Measurements from ENCODE around the gene NDC1. TPM values are rescaled to one million over a fixed set of nuclear protein-coding genes. Genes with fewer than 3 reads are reported as not detected.

Gene NDC1
- total RNA-seq, 1 donor from 2014 or later: 12.3 TPM

DNA sequence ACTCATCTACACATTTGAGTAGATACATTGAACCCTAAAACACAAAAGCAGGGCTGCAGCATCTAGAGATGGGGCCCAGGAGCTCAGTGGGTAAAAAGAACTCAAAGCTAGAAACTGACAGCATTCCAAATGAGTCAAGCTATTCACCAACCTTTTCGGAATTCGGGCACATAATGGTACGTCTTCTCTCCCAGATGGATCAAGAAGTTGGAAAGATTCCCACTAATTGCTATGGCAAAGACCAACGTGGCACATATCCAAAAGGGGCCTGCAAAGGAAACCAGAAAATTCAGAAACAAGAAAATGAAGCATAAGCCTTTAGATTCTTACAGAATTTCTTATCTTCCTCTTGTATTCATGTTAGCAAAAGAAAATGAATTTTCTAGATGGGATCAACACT, 33.1 kb upstream of the NDC1 start:
- no peak for DNase-seq (ENCODE audit: extremely low spot score in 2 of 2)
- Histone ChIP-seq H3K27me3 (no peaks in the 10 kb centered on the region), H3K4me1 (no peaks in the 10 kb centered on the region), H3K27ac (no peak overlapping the region), H3K36me3 (peaks cover 4 to 47% of the 10 kb centered on the region in 2 donors), H3K4me3 (no peak overlapping the region), H3K9me3 (no peaks in the 10 kb centered on the region)
- intact Hi-C loops (cut with DNase I): no loop called here
- TF ChIP-seq, protein P1, sequence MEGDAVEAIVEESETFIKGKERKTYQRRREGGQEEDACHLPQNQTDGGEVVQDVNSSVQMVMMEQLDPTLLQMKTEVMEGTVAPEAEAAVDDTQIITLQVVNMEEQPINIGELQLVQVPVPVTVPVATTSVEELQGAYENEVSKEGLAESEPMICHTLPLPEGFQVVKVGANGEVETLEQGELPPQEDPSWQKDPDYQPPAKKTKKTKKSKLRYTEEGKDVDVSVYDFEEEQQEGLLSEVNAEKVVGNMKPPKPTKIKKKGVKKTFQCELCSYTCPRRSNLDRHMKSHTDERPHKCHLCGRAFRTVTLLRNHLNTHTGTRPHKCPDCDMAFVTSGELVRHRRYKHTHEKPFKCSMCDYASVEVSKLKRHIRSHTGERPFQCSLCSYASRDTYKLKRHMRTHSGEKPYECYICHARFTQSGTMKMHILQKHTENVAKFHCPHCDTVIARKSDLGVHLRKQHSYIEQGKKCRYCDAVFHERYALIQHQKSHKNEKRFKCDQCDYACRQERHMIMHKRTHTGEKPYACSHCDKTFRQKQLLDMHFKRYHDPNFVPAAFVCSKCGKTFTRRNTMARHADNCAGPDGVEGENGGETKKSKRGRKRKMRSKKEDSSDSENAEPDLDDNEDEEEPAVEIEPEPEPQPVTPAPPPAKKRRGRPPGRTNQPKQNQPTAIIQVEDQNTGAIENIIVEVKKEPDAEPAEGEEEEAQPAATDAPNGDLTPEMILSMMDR (IDR thresholded peaks at IDR 0.05): no peak
- no peak for TF ChIP-seq POLR2A (IDR thresholded peaks at IDR 0.05)
- no peak for TF ChIP-seq POLR2AphosphoS5 (IDR thresholded peaks at IDR 0.05; ENCODE audit: insufficient read depth in 1 of 2, low read depth in 1 of 2)

DNA sequence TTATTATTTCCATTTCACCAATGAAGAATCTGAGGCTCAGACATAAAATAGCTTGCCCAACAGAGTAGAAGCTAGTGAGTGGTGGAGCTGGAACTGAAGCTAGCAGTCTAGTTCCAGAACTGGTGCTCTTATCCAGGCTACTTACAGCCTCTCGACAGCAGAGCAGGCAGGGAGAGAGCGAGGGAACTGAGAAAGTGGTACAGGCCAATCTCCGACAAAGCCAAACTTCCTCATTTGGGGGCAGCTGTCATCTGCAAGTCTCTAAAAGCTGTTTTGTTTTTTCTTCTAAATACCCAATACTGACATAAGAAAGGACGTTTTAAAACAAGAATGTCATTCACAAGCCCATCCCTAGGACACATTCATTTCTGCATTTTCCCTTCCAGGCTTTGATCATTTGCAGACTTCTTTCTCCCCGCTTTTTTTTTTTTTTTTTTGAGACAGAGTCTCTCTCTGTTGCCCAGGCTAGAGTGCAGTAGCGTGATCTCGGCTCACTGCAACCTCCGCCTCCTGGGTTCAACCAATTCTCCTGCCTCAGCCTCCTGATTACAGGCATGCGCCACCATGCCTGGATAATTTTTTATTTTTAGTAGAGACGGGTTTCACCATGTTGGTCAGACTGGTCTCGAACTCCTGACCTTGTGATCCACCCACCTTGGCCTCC, 31.5 kb upstream of the NDC1 start:
- H3K27me3 ChIP-seq: no peaks in the 10 kb centered on the region
- no peak for DNase-seq (ENCODE audit: extremely low spot score in 2 of 2)
- no peaks in the 10 kb centered on the region for H3K9me3 ChIP-seq
- H3K36me3 ChIP-seq: peaks cover 4 to 56% of the 10 kb centered on the region in 2 donors
- H3K4me1 ChIP-seq: no peaks in the 10 kb centered on the region
- TF ChIP-seq, protein P1 (IDR thresholded peaks at IDR 0.05): no peak
- no peak for TF ChIP-seq POLR2AphosphoS5 (IDR thresholded peaks at IDR 0.05; ENCODE audit: insufficient read depth in 1 of 2, low read depth in 1 of 2)
- TF ChIP-seq POLR2A (IDR thresholded peaks at IDR 0.05): no peak
- no peak overlapping the region for H3K27ac ChIP-seq
- no peak overlapping the region for H3K4me3 ChIP-seq
- intact Hi-C loops (cut with DNase I): no loop called here

DNA sequence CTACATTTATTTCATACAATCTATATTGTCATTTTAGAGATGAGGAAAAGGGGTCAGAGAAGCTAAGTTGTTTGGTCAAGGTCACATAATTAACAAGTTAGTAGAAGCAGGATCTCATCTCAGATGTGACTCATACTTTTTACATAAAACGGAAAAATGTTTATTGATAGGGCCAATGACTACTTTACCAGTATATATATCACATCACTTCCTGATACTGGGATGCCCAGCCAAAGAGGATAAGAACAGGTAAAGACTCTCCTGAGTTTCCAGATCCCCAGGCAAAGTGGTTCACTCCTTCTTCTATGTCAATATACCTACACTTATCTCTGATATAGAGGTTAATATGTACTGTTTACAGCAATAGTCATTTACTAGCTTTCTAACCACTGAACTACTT, 30.5 kb upstream of the NDC1 start:
- intact Hi-C loops (cut with DNase I): no loop called here
- no peak overlapping the region for H3K27ac ChIP-seq
- no peak for TF ChIP-seq POLR2A (IDR thresholded peaks at IDR 0.05)
- TF ChIP-seq, protein P1 (IDR thresholded peaks at IDR 0.05): no peak
- H3K4me1 ChIP-seq: no peaks in the 10 kb centered on the region
- H3K27me3 ChIP-seq: no peaks in the 10 kb centered on the region
- no peak overlapping the region for H3K4me3 ChIP-seq
- H3K36me3 ChIP-seq: peaks cover 4 to 56% of the 10 kb centered on the region in 2 donors
- H3K9me3 ChIP-seq: no peaks in the 10 kb centered on the region
- DNase-seq (ENCODE audit: extremely low spot score in 2 of 2): no peak

DNA sequence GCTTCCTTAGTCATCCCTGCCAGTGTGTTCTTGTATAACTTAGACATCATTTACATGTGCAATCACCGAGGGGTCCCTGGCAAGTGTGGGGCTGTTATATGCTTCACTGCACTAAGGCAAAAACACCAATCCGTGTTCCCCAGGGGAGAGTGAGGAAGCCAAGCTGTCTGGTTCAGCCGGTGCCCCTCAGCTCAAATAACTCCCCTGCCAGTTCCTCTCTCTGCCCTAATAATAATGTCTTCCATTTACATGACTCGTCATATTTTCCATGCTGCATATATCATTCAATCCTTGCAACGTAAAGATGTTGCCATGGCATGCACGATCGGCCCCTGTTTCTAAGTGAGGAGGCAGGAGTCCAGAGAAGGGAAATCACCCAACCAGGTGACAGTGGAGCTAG, 24.4 kb upstream of the NDC1 start:
- intact Hi-C loops (cut with DNase I): no loop called here

DNA sequence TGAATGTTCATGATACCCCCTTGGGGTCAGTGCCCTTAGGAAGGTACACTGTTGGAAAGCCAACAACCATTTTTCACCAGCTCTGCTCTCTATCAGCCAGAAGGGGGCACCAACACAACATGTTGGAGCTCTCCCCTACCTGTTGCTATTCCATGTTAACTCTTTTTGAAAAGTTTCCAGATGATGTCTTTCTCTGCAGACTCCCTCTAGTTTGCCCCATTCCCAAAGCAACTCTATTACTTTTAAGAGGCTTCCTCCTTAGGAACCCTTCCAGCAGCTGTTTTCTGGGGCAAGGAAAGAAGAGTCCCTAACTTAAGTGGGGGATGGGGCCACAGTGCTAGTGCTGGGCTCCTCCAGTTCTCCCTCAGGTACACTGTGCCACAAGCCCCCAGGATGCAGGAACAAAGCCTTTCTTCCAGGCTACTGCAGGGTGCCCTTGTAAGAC, 22.9 kb upstream of the NDC1 start:
- H3K4me1 ChIP-seq: no peaks in the 10 kb centered on the region
- H3K27me3 ChIP-seq: no peaks in the 10 kb centered on the region
- no peak for DNase-seq (ENCODE audit: extremely low spot score in 2 of 2)
- TF ChIP-seq, protein P1 (IDR thresholded peaks at IDR 0.05): peak in 2 of 3 experiments; percentile 34 to 39
- TF ChIP-seq POLR2AphosphoS5 (IDR thresholded peaks at IDR 0.05; ENCODE audit: insufficient read depth in 1 of 2, low read depth in 1 of 2) (no peak), POLR2A (IDR thresholded peaks at IDR 0.05) (no peak)
- no peak overlapping the region for H3K4me3 ChIP-seq
- intact Hi-C loops (cut with DNase I): no loop called here
- H3K36me3 ChIP-seq: peaks cover 0 to 46% of the 10 kb centered on the region in 2 donors
- H3K9me3 ChIP-seq: no peaks in the 10 kb centered on the region
- H3K27ac ChIP-seq: no peak overlapping the region

More for the DNA sequence above, 24.4 kb upstream of the NDC1 start:
- H3K4me1 ChIP-seq: no peaks in the 10 kb centered on the region
- H3K27me3 ChIP-seq: no peaks in the 10 kb centered on the region
- no peak for DNase-seq (ENCODE audit: extremely low spot score in 2 of 2)
- peaks cover 0 to 43% of the 10 kb centered on the region in 2 donors for H3K36me3 ChIP-seq
- TF ChIP-seq POLR2A (IDR thresholded peaks at IDR 0.05) (no peak), POLR2AphosphoS5 (IDR thresholded peaks at IDR 0.05; ENCODE audit: insufficient read depth in 1 of 2, low read depth in 1 of 2) (no peak)
- TF ChIP-seq, protein P1 (IDR thresholded peaks at IDR 0.05): no peak
- H3K9me3 ChIP-seq: no peaks in the 10 kb centered on the region
- no peak overlapping the region for H3K27ac ChIP-seq
- H3K4me3 ChIP-seq: no peak overlapping the region
